T-helper 2 cell treated with Interferon-gamma antibody and Interleukin-4, amounts not matched to agents 100 ng/mL and 5 ng/mL, for 36 hours (primary cell): ENCODE results near the gene DCAF8L2. TPM values are rescaled to one million over a fixed set of nuclear protein-coding genes. Genes with fewer than 3 reads are reported as not detected.

Experiments
- total RNA-seq: library from RNA; stranded (reverse); gene quantifications from 2 replicates; pipeline ENCODE4 v1.2.3, GENCODE V29; 2022

Gene DCAF8L2
- total RNA-seq, 1 donor from 2014 or later = not detected

Other genes with a start within 250 kb of the DCAF8L2 start
- gene PPP4R3C, start 127.0 kb upstream of the DCAF8L2 start, total RNA-seq = not detected in 2 replicates
- gene MAGEB10, start 217.6 kb downstream of the DCAF8L2 start, total RNA-seq = not detected in 2 replicates